Chondrocyte (in vitro differentiated cells): ENCODE measurements around the gene GSS. TPM values are rescaled to one million over a fixed set of nuclear protein-coding genes. Genes with fewer than 3 reads are reported as not detected.

Source experiments
- DNase-seq: peaks from one replicate; pipeline ENCODE4 v3.0.0; 2021; ENCODE audit warnings: mixed read lengths, low spot score
- H3K27ac Mint-ChIP-seq: one replicate; pipeline ENCODE4 v1.8.0; 2021; ENCODE audit warnings: mild to moderate bottlenecking, moderate library complexity, mixed read lengths; ENCODE audit not compliant: unreplicated experiment
- H3K27me3 Mint-ChIP-seq: 2 replicates; pipeline ENCODE4 v1.8.0; 2021; ENCODE audit warnings: low read depth, mixed read lengths
- H3K36me3 Mint-ChIP-seq: 2 replicates; pipeline ENCODE4 v1.8.0; 2021; ENCODE audit warnings: low read depth, mixed read lengths
- H3K4me1 Mint-ChIP-seq: 2 replicates; pipeline ENCODE4 v1.8.0; 2021; ENCODE audit warnings: low read depth, mild to moderate bottlenecking, mixed read lengths
- H3K4me3 Mint-ChIP-seq: one replicate; pipeline ENCODE4 v1.8.0; 2021; ENCODE audit warnings: mild to moderate bottlenecking, moderate library complexity, mixed read lengths; ENCODE audit not compliant: unreplicated experiment
- H3K9me3 Mint-ChIP-seq: 2 replicates; pipeline ENCODE4 v1.8.0; 2021; ENCODE audit warnings: low read depth, mixed read lengths
- total RNA-seq: library from RNA; stranded (reverse); gene quantifications from 3 replicates; pipeline ENCODE4 v1.2.1, GENCODE V29; 2021
- TF ChIP-seq, protein P1 (sequence below): fragments of 200-600 bp; sonication (generic); IDR thresholded peaks from 2 replicates; pipeline ENCODE4 v1.5.0; 2021; ENCODE audit warnings: antibody characterized with exemption, mild to moderate bottlenecking, moderate library complexity

The GSS gene
- total RNA-seq, 1 donor from 2014 or later = 57.3 TPM

DNA sequence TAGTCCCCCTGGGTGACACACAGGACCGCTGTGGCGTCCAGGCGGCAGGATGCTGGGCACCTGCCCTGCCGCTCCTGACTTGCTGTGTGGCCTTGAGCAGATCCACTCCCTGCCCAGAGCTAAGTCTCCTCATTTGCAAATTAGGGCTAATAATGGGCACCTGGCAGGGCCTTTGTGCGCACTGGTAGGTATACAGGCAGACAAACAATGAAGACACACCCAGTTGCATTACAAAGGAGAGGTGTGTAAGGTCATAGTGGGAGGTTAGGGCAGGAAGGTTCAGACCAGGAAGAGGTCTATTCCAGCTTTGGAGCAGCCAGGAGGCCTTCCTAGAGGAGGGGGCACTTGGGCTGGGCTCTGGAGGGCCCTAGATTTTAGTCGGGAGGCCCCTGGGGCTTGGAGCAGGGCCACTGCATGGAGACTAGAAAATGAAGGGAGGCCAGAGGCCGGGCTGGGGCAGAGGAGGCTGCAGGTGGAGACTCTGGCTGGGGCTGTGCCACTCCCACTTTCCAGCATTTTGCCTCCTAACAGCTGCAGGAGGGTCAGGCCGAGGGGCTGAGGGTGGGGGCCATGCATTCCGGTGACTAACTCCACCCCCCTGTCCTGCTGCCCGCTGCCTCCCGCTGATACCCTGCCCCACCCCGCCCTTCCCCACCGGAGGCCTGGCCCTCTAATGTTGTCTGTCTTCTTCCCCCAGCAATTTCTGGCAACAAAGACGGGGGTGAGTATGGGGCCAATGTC is 28.6 kb upstream of the GSS start:
- peaks cover 23% of the 10 kb centered on the region for H3K27me3 Mint-ChIP-seq
- H3K27ac Mint-ChIP-seq = no peak overlapping the region
- no peaks in the 10 kb centered on the region for H3K36me3 Mint-ChIP-seq
- TF ChIP-seq, protein P1, sequence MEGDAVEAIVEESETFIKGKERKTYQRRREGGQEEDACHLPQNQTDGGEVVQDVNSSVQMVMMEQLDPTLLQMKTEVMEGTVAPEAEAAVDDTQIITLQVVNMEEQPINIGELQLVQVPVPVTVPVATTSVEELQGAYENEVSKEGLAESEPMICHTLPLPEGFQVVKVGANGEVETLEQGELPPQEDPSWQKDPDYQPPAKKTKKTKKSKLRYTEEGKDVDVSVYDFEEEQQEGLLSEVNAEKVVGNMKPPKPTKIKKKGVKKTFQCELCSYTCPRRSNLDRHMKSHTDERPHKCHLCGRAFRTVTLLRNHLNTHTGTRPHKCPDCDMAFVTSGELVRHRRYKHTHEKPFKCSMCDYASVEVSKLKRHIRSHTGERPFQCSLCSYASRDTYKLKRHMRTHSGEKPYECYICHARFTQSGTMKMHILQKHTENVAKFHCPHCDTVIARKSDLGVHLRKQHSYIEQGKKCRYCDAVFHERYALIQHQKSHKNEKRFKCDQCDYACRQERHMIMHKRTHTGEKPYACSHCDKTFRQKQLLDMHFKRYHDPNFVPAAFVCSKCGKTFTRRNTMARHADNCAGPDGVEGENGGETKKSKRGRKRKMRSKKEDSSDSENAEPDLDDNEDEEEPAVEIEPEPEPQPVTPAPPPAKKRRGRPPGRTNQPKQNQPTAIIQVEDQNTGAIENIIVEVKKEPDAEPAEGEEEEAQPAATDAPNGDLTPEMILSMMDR = no peak
- H3K4me1 Mint-ChIP-seq = peaks cover 3% of the 10 kb centered on the region
- no peak overlapping the region for H3K4me3 Mint-ChIP-seq
- H3K9me3 Mint-ChIP-seq = no peaks in the 10 kb centered on the region
- DNase-seq = peak; percentile 64

DNA sequence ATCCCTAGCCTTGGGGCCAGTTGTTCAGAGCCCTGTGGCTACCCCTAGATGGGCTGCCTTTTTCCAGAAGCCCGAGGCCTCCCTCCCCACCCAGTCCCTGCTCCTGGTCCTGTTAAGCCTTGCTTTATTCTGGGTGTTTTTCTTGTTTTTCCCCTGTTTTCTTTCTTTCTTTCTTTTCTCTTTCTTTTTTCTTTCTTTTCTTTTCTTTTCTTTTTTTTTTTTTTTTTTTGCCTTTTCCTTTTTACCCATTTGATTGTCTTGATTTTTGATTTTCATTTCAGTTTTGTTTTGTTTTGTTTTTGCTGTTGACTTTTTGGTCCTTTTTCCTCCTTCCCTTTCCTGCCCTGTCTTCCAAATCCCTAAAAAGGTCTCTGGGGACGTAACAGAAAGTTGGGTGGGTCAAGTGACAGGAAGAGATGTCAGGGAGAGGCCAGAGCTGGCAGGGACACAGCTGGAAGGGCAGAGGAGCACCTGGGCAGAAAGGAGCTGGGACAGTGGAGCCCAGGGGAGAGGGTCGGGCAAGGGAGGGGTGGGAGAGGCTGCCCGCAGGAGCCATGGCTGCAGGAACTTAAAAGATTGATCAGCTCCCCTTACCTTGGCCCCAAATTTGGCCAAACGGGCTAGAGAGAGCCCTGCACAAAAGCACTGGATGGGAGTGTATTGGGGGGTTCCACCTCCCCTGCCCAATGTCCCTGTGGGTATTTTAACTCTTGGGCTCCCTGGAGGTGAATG is 27.6 kb upstream of the GSS start:
- DNase-seq = peak; percentile 39
- Mint-ChIP-seq H3K4me3 (no peak overlapping the region), H3K27me3 (peaks cover 23% of the 10 kb centered on the region), H3K36me3 (no peaks in the 10 kb centered on the region), H3K27ac (no peak overlapping the region), H3K4me1 (peaks cover 3% of the 10 kb centered on the region), H3K9me3 (no peaks in the 10 kb centered on the region)
- TF ChIP-seq, protein P1 = no peak

DNA sequence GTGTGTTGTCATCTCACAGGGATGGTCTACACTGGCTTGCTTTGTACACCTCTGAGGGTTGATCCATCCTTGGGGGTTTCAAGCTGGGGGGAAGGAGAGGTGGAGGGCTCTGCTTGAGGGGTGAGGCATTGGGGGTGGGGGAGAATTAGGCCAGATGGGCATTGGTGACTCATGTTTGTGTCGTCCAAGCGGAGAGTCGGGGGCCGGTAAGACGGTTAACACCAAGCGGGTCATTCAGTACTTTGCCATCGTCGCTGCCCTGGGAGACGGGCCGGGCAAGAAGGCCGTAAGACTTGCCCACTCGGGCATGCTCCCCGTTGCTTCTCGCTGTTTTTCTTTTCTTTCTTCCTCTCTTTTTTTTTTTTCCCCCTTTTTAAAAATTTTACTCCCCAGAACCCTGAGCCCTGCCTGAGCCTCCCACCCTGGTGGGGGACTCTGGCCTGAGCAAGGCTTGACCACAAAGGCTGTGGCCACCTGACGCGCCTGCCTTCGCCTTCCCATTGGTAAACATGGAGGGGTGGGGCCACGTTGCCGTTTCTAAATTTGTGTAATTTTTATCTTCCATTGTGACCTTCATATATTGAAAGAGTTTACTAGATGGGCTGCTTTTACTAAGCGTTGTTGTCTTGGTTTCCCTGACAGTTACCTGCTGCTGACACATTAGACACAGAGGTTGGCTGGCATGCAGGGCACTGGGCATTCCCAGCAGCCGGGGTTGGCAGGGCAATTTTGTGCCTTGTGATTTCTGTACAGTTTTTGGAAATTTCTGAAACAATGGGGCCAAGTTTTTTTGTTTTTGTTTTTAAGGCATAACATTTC is 26.9 kb upstream of the GSS start:
- TF ChIP-seq, protein P1 = no peak
- H3K27ac Mint-ChIP-seq = no peak overlapping the region

DNA sequence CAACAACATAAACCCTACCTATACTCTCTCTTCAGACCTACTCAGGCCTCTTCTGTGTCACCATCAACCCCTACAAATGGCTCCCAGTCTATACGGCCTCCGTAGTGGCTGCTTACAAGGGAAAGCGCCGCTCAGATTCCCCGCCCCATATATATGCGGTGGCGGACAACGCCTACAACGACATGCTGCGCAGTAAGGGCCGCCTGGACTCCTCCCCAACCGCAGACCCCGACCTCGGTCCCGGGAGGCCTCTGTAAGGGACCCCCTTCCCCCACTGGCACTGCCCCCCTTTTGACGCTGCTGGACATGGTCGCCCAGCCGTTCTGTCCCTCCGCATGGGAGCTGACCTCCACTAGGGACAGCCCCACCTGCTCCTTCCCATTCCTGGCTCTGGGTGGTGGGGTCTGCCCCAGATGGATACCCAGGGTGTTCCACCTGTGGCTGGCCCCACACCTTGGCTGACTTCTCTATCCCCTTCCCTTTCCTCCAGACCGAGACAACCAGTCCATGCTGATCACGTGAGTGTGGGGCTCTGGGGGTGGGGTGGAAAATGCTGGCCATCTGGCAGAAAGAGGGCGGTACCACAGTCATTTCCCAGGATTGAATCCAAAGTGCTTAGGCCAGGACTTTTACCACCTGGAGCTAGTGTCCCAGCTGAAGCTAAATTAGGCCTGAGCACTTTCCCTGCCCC is 25.1 kb upstream of the GSS start:
- H3K36me3 Mint-ChIP-seq = no peaks in the 10 kb centered on the region

More for the DNA sequence above, 26.9 kb upstream of the GSS start:
- H3K4me3 Mint-ChIP-seq = no peak overlapping the region
- peaks cover 27% of the 10 kb centered on the region for H3K27me3 Mint-ChIP-seq
- H3K4me1 Mint-ChIP-seq = peaks cover 3% of the 10 kb centered on the region
- no peaks in the 10 kb centered on the region for H3K9me3 Mint-ChIP-seq
- no peaks in the 10 kb centered on the region for H3K36me3 Mint-ChIP-seq
- peak; percentile 55 for DNase-seq

More for the DNA sequence above, 25.1 kb upstream of the GSS start:
- H3K4me1 Mint-ChIP-seq = peaks cover 3% of the 10 kb centered on the region
- H3K9me3 Mint-ChIP-seq = no peaks in the 10 kb centered on the region
- no peak for DNase-seq
- H3K27ac Mint-ChIP-seq = no peak overlapping the region
- H3K27me3 Mint-ChIP-seq = peaks cover 26% of the 10 kb centered on the region
- H3K4me3 Mint-ChIP-seq = no peak overlapping the region
- TF ChIP-seq, protein P1 = no peak
